ENCODE data around the gene ZNF500. TPM values are rescaled to one million over a fixed set of nuclear protein-coding genes. Genes with fewer than 3 reads are reported as not detected.

Gene ZNF500
- total RNA-seq, 1 experiment from 2014 or later: 10.4 TPM

DNA sequence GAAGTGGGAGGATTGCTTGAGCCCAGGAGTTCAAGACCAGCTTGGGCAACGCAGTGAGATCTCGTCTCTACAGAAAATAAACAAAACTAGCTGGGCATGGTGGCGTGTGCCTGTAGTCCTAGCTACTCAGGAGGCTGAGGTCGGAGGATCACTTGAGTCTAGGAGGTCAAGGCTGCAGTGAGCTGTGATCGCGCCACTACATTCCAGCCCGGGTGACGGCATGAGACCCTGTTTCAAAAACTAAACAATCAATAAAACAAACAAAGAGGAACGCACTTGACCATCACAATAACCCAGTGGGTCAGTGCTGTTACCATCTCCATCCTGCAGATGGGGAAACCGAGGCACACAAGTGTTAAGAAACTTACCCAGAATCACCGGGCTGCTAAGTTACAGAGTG is 13.7 kb downstream of the ZNF500 start:
- H3K4me3 ChIP-seq (ENCODE audit: low read length): no peak overlapping the region
- POLR2A ChIA-PET (ENCODE audit: unreplicated experiment): no interaction called here

DNA sequence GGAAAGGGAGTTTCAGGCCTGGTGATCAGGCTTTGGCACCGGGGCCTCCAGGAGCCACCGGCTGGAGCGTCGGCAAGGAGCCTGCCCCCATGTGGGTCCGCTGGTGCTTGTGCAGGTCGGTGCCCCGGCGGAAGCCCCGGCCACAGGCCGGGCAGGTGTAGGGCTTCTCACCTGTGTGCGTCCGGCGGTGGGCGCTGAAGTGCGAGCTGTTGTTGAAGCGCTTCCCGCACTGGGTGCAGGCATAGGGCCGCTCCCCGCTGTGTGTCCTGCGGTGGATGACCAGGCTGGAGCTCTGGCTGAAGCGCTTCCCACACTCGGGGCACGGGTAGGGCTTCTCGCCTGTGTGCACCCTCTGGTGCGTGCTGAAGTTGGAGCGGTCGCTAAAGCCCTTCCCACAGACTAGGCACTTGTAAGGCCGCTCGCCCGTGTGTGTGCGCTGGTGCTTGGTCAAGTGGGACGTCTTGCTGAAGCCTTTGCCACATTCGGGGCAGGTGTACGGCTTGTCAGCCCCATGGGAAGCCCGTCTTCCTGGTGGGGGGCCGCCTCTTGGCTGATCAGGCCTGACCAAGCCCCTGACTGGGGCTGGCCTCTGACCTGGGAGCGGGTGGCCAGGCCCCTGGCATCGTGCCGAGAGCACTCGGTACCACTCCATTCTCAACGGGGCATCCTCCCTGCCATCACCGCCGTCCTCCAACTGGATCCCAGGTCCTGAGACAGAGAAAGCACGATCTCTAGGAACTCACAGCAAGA is 14.4 kb downstream of the ZNF500 start:
- TF ChIP-seq, protein P1, sequence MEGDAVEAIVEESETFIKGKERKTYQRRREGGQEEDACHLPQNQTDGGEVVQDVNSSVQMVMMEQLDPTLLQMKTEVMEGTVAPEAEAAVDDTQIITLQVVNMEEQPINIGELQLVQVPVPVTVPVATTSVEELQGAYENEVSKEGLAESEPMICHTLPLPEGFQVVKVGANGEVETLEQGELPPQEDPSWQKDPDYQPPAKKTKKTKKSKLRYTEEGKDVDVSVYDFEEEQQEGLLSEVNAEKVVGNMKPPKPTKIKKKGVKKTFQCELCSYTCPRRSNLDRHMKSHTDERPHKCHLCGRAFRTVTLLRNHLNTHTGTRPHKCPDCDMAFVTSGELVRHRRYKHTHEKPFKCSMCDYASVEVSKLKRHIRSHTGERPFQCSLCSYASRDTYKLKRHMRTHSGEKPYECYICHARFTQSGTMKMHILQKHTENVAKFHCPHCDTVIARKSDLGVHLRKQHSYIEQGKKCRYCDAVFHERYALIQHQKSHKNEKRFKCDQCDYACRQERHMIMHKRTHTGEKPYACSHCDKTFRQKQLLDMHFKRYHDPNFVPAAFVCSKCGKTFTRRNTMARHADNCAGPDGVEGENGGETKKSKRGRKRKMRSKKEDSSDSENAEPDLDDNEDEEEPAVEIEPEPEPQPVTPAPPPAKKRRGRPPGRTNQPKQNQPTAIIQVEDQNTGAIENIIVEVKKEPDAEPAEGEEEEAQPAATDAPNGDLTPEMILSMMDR (conservative IDR thresholded peaks at IDR 0.05; ENCODE audit: low read depth, low read length): no peak
- TF ChIP-seq EZH2 (IDR thresholded peaks at IDR 0.05; ENCODE audit: low read length, unreplicated experiment): no peak
- TF ChIP-seq EZH2phosphoT487 (IDR thresholded peaks at IDR 0.05; ENCODE audit: borderline replicate concordance, low read length): no peak
- Histone ChIP-seq H3F3A (ENCODE audit: low read length, unreplicated experiment) (no peaks in the 10 kb centered on the region), H3K9me3 (ENCODE audit: low read length) (no peaks in the 10 kb centered on the region), H2AFZ (ENCODE audit: low read length) (no peak overlapping the region), H3K4me3 (ENCODE audit: low read length) (no peak overlapping the region), H3K4me2 (ENCODE audit: low read length) (no peak overlapping the region), H3K27ac (ENCODE audit: low read length) (no peak overlapping the region), H3K9ac (ENCODE audit: low read length) (no peak overlapping the region), H3K4me1 (ENCODE audit: insufficient read depth, low read length) (no peaks in the 10 kb centered on the region), H3K9me2 (replicated peaks; ENCODE audit: low read length) (no peaks in the 10 kb centered on the region), H3K36me3 (ENCODE audit: low read depth, low read length) (peaks cover 7% of the 10 kb centered on the region), H3K79me2 (ENCODE audit: low read length) (no peaks in the 10 kb centered on the region), H4K20me1 (ENCODE audit: low read length) (no peaks in the 10 kb centered on the region), H3K27me3 (ENCODE audit: low read length) (no peaks in the 10 kb centered on the region)
- ChIA-PET POLR2A (ENCODE audit: unreplicated experiment) (no interaction called here), CTCF (no interaction called here)
- intact Hi-C loops (cut with micrococcal nuclease): no loop called here
- BruUV-seq (replicated peaks): no TSS peak
- DNase-seq (no peak), ATAC-seq (no peak)

More for the DNA sequence above, 13.7 kb downstream of the ZNF500 start:
- Histone ChIP-seq H3K27ac (ENCODE audit: low read length) (no peak overlapping the region), H3K4me2 (ENCODE audit: low read length) (no peak overlapping the region), H3K9ac (ENCODE audit: low read length) (no peak overlapping the region), H3K9me3 (ENCODE audit: low read length) (no peaks in the 10 kb centered on the region), H3K9me2 (replicated peaks; ENCODE audit: low read length) (no peaks in the 10 kb centered on the region), H3K27me3 (ENCODE audit: low read length) (no peaks in the 10 kb centered on the region), H3K36me3 (ENCODE audit: low read depth, low read length) (peaks cover 9% of the 10 kb centered on the region), H3F3A (ENCODE audit: low read length, unreplicated experiment) (no peaks in the 10 kb centered on the region), H2AFZ (ENCODE audit: low read length) (no peak overlapping the region), H3K79me2 (ENCODE audit: low read length) (no peaks in the 10 kb centered on the region), H4K20me1 (ENCODE audit: low read length) (no peaks in the 10 kb centered on the region), H3K4me1 (ENCODE audit: insufficient read depth, low read length) (no peaks in the 10 kb centered on the region)
- TF ChIP-seq, protein P1 (conservative IDR thresholded peaks at IDR 0.05; ENCODE audit: low read depth, low read length): no peak
- no TSS peak for BruUV-seq (replicated peaks)
- intact Hi-C loops (cut with micrococcal nuclease): no loop called here
- CTCF ChIA-PET: no interaction called here
- DNase-seq (no peak), ATAC-seq (no peak)

DNA sequence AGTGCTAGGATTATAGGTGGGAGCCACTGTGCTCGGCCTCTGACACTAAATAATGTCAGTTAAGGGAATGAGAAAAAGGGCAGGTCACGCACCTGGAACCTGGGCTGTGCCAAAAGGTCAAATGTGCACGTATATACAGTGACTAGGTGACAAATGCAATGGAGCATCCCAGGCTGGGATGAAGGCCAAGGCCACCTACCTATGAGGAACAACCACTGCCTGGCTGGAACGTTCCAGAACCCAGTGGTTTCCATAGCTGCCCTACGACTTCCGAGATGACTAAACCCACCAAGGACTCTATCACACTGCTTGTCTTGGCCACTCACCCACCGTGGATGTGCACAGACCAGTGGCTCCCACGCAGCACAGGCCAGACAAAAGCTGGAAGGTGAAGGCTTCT is 16.1 kb downstream of the ZNF500 start:
- Histone ChIP-seq H3K27ac (ENCODE audit: low read length) (no peak overlapping the region), H3F3A (ENCODE audit: low read length, unreplicated experiment) (no peaks in the 10 kb centered on the region), H3K4me2 (ENCODE audit: low read length) (no peak overlapping the region), H3K4me3 (ENCODE audit: low read length) (no peak overlapping the region), H3K9me2 (replicated peaks; ENCODE audit: low read length) (no peaks in the 10 kb centered on the region), H4K20me1 (ENCODE audit: low read length) (no peaks in the 10 kb centered on the region), H3K4me1 (ENCODE audit: insufficient read depth, low read length) (no peaks in the 10 kb centered on the region), H3K27me3 (ENCODE audit: low read length) (no peaks in the 10 kb centered on the region), H2AFZ (ENCODE audit: low read length) (no peak overlapping the region), H3K36me3 (ENCODE audit: low read depth, low read length) (peaks cover 6% of the 10 kb centered on the region), H3K79me2 (ENCODE audit: low read length) (no peaks in the 10 kb centered on the region), H3K9me3 (ENCODE audit: low read length) (no peaks in the 10 kb centered on the region), H3K9ac (ENCODE audit: low read length) (no peak overlapping the region)
- no peak for DNase-seq
- TF ChIP-seq, protein P1 (conservative IDR thresholded peaks at IDR 0.05; ENCODE audit: low read depth, low read length): no peak
- TF ChIP-seq EZH2phosphoT487 (IDR thresholded peaks at IDR 0.05; ENCODE audit: borderline replicate concordance, low read length): no peak
- TF ChIP-seq EZH2 (IDR thresholded peaks at IDR 0.05; ENCODE audit: low read length, unreplicated experiment): no peak
- intact Hi-C loops (cut with micrococcal nuclease): no loop called here
- ChIA-PET POLR2A (ENCODE audit: unreplicated experiment) (no interaction called here), CTCF (no interaction called here)
- no TSS peak for BruUV-seq (replicated peaks)
- no peak for ATAC-seq
